Retina (tissue), 1 donor: Measurements from ENCODE around the gene KIF19.

ENCODE experiments used
- DNase-seq: peaks from one replicate; pipeline ENCODE4 v3.0.0-alpha.2; 2016

The KIF19 gene

GRCh38 chr17:74362810-74363498, 36.9 kb downstream of the KIF19 start:
- DNase-seq: peak; percentile 64

- DNase-seq: no peak
Observed at GRCh38 chr17:74367206-74367605, 41.2 kb downstream of the KIF19 start, which contains the start of gene GPR142. GPR142 (plus strand) TSS chr17:74367506; CDS start chr17:74369541, 2,035 bp downstream.

GRCh38 chr17:74368341-74369081, 42.5 kb downstream of the KIF19 start:
- peak; percentile 79 for DNase-seq

- DNase-seq: no peak
Observed at GRCh38 chr17:74369221-74369620, 43.2 kb downstream of the KIF19 start.

DNA sequence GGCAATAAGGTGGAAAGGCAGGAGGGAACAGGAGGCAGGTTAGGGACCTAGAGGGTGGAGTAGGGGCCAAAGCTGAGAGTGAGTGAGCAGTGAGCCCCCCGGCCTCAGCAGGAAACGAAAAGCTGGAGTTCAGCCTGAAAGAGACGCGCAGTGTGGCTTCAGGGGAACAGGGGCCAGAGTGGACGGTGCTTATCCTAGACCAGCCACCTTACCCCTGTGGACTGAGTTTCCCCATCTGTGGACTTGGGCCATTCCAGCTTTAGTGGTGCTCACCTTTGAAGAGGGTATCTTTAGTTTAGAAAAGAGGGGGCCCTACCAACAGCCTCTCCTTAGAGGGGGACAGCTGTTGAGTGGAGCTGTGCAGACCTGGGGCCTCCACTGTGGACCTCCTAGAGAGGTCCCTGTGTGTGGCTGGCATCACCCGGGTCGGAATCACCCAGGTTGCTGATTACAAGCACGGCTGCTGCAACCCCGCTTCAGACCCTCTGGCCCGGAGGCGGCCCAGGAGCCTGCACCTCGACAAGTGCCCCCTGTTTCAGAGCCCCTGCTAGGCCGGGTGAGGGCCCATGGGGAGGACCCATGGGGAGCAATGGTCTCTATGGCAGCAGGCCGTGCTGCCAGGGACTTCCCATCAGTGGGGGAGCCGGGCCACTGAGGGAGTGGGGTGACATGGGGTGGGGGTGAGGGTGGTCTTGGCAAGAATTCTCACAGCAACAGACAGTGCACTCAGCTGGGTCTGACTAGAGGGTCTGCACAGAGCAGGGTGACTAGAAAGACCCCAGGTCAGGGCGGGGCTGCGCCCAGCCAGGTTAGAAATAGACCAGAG, 43.9 kb downstream of the KIF19 start:
- DNase-seq: no peak

- no peak for DNase-seq
Observed at GRCh38 chr17:74371653-74372147, 45.7 kb downstream of the KIF19 start.

- DNase-seq: no peak
Observed at GRCh38 chr17:74372426-74372825, 46.4 kb downstream of the KIF19 start.

DNA sequence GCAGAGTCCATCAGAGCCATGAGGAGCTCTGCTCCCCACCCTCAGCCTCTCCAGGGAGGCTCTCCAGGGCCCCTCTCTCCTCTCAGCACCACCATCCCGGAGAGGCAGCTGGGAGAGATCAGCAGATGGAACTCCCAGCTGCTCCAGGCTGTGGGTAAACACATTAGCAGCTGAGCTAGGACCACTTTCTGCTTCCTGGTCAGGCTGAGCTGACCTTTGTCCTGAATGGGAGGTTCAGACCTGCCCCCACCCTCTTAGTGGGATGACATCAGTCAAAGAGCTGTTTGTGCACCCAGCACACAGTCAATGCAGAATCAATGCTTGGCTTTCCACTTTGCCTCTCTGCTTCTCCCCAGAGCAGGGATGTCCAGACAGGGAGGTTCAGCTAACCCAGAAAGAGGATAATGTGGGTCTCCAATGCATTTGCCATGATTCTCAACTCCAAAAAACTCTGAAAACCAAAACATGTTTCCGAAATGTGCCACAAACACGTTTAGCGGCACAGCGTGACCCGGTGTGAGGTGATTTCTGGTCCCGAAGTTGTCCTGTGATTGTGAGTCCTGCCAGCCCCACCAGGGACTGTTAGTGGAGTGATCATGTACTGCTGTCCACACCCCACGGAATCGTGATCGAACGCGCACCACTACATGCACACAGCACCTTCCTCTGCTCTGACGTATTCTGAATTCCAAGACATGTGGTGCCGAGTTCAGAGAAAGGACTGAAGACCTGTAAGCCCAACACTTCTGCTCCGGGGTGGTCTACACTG, 48.0 kb downstream of the KIF19 start:
- peak; percentile 63 for DNase-seq

GRCh38 chr17:74374858-74375257, 48.8 kb downstream of the KIF19 start:
- DNase-seq: no peak

- DNase-seq: peak; percentile 93
Observed at GRCh38 chr17:74379495-74380085, 53.6 kb downstream of the KIF19 start.

DNA sequence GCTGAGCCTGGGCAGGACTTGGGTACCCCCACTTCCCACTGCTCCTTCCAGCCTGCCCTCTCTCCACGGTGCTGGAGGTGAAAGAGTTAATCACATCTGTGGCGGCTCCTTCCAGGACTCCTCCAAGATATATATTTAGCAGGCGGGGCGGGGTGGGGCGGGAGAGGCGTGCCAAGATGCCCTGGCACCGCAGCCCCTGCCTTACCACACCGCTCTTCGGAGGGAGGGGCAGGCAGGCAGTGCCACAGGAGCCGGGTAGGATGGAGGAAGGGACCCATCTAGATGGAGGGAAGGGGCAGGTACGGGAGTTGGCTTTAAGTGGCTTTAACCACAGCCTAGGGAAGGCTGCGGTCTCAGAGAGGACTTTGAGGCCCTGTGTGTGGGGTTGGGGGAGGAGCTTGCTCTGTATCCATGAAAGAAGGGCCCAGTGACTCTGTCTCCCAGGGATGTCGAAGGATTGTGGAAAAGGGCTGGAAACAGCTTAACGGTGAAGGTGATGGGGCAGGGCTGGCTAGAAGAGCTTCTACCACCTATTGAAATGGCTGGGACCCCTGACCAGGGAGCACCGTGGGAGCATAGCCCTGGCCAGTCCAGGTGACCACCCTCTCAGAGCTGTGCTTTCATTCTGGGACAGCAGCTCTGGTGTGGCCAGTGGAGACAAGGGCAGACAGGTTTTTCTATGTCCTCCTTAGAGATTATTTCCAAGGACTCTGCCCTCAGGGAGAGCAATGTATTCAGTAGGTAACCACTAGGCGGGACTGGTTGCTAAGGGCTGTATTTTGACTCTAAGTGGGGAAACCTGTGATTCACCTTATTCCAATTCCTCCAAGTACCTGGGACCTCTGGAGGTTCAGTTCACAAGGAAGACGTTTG, 54.3 kb downstream of the KIF19 start:
- DNase-seq: no peak

DNA sequence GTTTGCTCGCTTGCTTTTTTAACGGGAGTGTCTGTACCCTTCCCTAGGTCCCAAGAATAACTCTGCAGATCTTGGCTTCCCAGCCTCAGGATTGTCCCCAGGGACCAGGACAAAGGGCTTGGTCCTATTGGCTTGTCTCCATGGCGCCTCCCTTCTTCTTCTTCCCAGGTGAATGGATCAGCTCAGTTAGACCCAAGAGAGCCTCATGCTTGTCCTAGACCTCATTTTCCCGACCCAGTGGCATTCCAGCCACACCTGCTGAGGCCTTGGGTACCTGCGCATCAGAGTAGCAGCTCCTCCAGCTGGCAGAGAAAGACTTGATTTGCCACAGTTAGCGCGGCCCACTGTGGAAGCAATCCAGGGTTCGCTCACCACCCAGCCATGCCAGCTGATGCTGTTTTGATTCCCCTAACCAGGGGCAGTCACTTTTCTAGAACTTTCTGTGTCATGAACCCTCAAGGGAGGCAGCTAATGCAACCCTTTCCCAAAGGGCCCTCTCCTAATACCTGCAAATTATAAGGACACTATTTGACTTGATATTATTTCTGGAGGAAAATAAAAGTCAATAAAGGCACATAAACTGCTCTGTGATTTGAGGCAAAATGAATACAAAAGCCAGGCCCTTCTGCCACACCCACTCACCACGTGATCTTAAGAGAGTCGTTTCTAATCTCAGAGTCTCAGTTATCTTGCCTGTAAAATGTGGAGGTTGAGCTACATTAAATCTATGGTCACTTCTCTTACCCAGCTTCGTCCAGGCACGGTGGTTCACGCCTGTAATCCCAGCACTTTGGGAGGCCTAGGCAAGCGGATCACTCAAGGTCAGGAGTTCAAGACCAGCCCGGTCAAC, 55.2 kb downstream of the KIF19 start:
- DNase-seq: no peak

DNA sequence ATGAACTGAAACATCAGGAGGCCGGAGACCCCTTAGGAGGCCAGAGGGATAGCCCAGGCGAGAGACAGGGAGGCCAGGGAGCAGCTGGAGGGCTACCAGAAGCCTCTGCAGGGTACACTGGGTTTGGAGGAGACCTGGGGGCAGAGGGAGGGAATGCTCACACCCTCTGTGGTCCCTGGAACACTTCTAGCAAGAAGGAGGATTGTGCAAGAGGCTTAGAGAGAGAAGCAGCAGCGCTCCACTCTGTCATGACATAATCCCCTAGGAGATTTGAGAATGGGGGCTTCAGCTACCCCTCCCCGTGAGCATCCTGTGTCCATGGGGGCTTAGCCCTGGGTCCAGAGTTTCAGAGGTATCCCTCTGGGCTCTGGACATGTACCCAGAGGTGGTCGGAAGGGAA, 57.1 kb downstream of the KIF19 start:
- no peak for DNase-seq

DNA sequence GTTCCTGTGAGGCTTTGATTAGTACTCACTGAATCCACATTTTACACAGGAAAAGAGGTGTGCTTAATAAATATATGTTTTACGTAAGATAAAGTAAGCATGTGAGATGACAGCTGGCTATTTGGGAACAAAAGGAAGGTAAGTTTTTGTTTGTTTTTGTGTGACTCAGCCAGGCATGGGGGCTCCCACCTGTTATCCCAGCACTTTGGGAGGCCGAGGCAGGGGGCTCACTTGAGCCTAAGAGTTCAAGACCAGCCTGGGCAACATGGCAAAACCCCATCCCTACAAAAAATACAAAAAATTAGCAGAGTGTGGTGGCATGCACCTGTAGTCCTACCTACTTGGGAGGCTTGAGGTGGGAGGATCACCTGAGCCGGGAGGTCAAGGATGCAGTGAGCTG, 59.2 kb downstream of the KIF19 start:
- DNase-seq: no peak

DNA sequence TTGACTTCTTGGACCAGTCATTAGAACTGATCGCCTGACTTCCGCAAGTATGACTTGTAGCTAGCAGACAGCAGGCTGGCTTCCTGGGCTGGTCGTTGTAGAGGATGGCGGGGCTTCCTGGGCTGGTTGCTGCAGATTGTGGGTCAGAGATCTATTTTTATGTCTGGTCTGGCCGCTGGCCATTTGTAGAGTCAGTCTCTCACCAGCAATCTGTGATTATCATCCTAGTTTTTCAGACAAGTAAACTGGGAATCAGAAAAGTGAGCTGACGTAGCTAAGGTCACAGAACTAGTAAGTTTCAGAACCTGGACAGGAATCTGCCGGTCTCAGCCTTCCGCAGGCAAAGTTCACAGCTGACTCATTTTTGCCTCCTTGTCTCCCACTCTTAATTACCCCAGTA, 60.4 kb downstream of the KIF19 start:
- no peak for DNase-seq

DNA sequence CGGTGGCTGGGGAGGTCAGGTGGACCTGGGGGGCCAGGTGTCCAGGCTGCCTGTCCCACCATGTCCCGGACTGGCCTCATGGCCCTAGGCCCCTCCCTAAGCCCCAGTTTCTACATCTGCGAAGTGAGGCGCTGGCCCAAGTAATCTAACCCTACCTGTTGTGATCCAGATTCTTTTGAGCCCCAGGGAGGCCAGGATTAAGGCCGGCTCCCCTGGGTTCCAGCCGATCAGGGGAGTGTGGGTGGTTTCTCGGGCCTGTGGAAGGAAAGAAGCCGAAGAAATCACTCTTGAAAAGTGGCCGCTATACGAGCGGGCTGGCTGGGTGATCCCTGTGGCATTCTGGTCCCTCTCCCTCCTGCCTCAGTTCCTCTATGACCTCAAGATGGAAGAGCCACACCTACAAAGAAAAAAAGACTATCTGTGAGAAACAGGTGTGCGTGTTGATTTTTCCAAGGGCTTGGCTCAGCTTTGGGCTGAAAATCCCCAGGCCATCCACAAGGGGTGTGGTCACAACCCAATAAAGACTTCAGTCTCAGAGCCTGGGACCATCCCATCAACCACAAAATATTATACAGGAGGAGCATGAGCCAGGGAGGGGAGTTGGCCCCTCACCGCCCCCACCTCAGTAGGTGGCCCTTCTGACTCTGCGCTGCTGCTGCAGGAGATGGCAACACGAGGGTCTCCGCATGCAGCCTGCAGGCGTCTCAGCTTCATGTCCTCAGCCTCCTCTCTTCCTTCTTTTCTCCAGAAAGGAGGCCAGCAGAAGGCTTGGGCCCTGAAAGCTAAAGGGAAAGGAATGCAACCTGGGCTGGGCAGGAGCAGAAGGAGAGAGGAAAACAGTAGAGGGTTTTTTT, 61.6 kb downstream of the KIF19 start:
- DNase-seq: no peak

DNA sequence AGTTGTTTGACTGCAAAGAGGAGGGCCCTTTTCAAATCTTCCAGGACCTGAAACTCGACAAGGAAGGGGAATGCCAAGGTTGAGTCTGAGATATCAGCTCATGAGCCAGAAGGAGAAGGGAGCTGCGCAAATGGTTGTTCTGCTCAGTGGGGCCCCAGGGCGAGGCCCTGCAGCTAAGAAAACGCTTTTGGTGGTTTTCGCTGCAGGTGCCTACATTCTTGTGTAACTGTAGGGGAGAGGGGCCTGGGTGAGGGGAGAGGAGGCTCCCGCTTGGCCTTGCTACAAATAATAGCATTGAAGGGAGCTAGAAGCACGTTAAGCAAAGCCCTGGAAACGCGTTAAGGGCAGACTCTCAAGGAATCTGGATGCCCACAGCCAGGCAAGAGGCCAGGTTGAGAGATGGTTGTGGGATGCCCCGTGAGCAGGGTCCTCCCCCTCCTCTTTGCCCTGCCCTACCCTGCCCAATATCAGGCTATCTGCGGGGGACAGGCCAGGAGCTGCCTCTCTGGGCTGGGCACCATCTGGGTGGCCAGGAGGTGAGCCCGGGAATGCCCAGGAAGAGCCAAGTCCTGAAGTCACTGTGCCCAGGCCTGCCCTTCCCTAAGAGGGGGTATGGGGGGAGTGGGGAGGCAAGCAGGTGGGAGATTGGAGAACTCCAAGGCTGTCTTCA, 63.2 kb downstream of the KIF19 start:
- DNase-seq: no peak

GRCh38 chr17:74389937-74390679, 64.1 kb downstream of the KIF19 start:
- no peak for DNase-seq
